DND-41 (cell line): ENCODE data around the gene TTC4.

ENCODE experiments used
- EZH2 ChIP-seq: IDR thresholded peaks from 3 replicates; pipeline ENCODE4 v1.6.1; 2012; ENCODE audit warnings: borderline replicate concordance, low read depth, mild to moderate bottlenecking, moderate library complexity, low read length, inconsistent platforms; ENCODE audit not compliant: severe bottlenecking
- TF ChIP-seq, protein P1 (sequence below): IDR thresholded peaks from 2 replicates; pipeline ENCODE4 v1.5.1; 2012; ENCODE audit warnings: borderline replicate concordance, low read length, moderate library complexity, mild to moderate bottlenecking; ENCODE audit not compliant: poor library complexity, severe bottlenecking; ENCODE audit errors: extremely low read depth

DNA sequence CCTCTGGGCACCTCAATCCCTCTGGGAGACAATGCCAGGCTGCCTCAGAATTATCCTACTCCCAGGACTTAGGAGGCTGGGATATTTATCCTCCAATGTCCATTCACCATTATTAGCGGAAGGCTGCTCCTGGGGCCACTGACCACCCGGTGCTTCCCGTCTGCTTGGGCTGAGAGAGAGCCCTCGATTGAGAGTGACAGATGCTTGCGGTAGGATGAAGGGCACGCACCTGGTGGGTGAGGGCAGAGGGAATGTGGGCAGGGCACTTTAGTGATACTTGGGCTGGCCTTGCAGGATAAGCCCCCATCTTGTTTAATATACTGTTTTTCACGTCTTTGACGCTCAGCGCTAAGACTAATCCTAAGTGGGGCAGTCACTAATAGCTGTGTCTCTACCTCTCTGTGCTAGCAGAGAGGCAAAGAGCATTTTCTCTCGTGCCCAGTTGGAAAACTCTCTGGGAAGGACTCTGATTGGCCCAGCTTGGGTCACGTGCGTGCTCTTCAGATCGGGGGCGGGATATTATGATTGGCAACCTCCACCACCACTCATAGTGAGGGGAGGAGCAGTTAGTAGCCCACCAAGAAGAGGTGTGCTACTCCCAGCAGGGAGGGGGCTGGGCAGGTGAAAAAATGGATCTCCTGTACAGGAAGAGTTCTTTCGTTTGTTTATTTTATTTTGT, 59.3 kb downstream of the TTC4 start:
- no peak for TF ChIP-seq EZH2
- TF ChIP-seq, protein P1, sequence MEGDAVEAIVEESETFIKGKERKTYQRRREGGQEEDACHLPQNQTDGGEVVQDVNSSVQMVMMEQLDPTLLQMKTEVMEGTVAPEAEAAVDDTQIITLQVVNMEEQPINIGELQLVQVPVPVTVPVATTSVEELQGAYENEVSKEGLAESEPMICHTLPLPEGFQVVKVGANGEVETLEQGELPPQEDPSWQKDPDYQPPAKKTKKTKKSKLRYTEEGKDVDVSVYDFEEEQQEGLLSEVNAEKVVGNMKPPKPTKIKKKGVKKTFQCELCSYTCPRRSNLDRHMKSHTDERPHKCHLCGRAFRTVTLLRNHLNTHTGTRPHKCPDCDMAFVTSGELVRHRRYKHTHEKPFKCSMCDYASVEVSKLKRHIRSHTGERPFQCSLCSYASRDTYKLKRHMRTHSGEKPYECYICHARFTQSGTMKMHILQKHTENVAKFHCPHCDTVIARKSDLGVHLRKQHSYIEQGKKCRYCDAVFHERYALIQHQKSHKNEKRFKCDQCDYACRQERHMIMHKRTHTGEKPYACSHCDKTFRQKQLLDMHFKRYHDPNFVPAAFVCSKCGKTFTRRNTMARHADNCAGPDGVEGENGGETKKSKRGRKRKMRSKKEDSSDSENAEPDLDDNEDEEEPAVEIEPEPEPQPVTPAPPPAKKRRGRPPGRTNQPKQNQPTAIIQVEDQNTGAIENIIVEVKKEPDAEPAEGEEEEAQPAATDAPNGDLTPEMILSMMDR = no peak
